T-helper 2 cell treated with Interferon-gamma antibody and Interleukin-4, amounts not matched to agents 5 μg/mL and 100 μg/mL, for 36 hours (primary cell): ENCODE data around the gene DDX46.
A peak's percentile ranks its signal among the peaks of the same experiment; 100 is the strongest.
"Not testable (repeated sequence)": the region's sequence is repeated elsewhere in the genome, so short reads cannot be mapped to it uniquely, and the experiment has no call there.

Experiments used
- DNase-seq: peaks from one replicate; pipeline ENCODE4 v3.0.0; 2021; ENCODE audit warnings: low spot score
- H3K27ac Mint-ChIP-seq: one replicate; pipeline ENCODE4 v1.8.0; 2021; ENCODE audit warnings: mild to moderate bottlenecking, mixed read lengths
- H3K27me3 Mint-ChIP-seq: one replicate; pipeline ENCODE4 v1.8.0; 2021; ENCODE audit warnings: low read depth, mixed read lengths
- H3K36me3 Mint-ChIP-seq: one replicate; pipeline ENCODE4 v1.8.0; 2021; ENCODE audit warnings: low read depth, mixed read lengths
- H3K4me1 Mint-ChIP-seq: one replicate; pipeline ENCODE4 v1.8.0; 2021; ENCODE audit warnings: low read depth, mixed read lengths
- H3K4me3 Mint-ChIP-seq: one replicate; pipeline ENCODE4 v1.8.0; 2022; ENCODE audit warnings: mild to moderate bottlenecking, moderate library complexity, mixed read lengths
- H3K9me3 Mint-ChIP-seq: one replicate; pipeline ENCODE4 v1.8.0; 2021; ENCODE audit warnings: mixed read lengths

The DDX46 gene, protein sequence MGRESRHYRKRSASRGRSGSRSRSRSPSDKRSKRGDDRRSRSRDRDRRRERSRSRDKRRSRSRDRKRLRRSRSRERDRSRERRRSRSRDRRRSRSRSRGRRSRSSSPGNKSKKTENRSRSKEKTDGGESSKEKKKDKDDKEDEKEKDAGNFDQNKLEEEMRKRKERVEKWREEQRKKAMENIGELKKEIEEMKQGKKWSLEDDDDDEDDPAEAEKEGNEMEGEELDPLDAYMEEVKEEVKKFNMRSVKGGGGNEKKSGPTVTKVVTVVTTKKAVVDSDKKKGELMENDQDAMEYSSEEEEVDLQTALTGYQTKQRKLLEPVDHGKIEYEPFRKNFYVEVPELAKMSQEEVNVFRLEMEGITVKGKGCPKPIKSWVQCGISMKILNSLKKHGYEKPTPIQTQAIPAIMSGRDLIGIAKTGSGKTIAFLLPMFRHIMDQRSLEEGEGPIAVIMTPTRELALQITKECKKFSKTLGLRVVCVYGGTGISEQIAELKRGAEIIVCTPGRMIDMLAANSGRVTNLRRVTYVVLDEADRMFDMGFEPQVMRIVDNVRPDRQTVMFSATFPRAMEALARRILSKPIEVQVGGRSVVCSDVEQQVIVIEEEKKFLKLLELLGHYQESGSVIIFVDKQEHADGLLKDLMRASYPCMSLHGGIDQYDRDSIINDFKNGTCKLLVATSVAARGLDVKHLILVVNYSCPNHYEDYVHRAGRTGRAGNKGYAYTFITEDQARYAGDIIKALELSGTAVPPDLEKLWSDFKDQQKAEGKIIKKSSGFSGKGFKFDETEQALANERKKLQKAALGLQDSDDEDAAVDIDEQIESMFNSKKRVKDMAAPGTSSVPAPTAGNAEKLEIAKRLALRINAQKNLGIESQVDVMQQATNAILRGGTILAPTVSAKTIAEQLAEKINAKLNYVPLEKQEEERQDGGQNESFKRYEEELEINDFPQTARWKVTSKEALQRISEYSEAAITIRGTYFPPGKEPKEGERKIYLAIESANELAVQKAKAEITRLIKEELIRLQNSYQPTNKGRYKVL

GRCh38 chr5:134758504-134759341, at the start of gene DDX46:
Gene DDX46 (plus strand): TSS chr5:134758779. CDS start chr5:134758939, 160 bp downstream.
- Mint-ChIP-seq H3K27ac (peak within 1 kb of the TSS; percentile 94), H3K27me3 (no peaks in the 10 kb centered on the region), H3K9me3 (no peaks in the 10 kb centered on the region), H3K4me3 (peak within 1 kb of the TSS; percentile 98), H3K4me1 (peaks cover 28% of the 10 kb centered on the region), H3K36me3 (peaks cover 15% of the 10 kb centered on the region)
- peak; percentile 95 for DNase-seq

DNA sequence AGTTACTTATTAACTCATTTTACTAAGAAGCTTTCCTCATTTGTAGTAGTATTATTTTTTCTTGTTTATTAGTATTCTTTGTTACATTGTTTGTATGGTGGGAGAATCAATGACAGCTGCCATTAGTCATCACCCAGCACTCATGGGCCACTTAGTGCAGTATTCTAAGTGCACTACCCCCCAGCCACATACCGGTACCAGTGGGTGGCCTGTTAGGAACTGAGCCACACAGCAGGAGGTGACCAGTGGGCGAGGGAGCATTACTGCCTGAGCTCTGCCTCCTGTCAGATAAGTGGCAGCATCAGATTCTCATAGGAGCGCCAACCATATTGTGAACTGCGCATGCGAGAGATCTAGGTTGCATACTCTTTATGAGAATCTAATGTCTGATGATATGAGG, 44.5 kb upstream of the DDX46 start:
- no peak overlapping the region for H3K4me3 Mint-ChIP-seq
- no peaks in the 10 kb centered on the region for H3K27me3 Mint-ChIP-seq
- no peaks in the 10 kb centered on the region for H3K4me1 Mint-ChIP-seq
- no peak for DNase-seq
- H3K27ac Mint-ChIP-seq, result no peak overlapping the region
- H3K36me3 Mint-ChIP-seq, result peaks cover 35% of the 10 kb centered on the region
- no peaks in the 10 kb centered on the region for H3K9me3 Mint-ChIP-seq

DNA sequence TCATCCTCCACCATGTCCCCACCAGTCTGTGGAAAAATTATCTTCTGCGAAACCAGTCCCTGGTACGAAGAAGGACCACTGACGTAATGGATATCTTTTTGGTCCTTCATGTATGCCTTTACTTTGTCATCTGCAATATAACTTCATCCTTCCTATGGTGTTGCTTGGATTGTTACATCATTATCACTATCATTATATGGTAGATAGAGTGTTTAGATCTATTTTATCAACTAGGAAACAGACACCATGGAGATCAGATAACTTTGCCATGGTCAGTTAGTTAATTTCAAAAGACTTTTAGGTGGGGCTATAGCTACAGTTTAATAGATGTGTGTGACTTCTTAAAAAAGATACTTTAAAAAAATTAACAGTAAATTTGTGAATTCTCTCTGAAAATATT, 44.0 kb upstream of the DDX46 start:
- Mint-ChIP-seq H3K27me3 (no peaks in the 10 kb centered on the region), H3K36me3 (peaks cover 35% of the 10 kb centered on the region), H3K4me1 (no peaks in the 10 kb centered on the region), H3K27ac (no peak overlapping the region), H3K9me3 (no peaks in the 10 kb centered on the region), H3K4me3 (no peak overlapping the region)
- DNase-seq, result no peak

GRCh38 chr5:134715466-134715865, 43.1 kb upstream of the DDX46 start:
- peaks cover 34% of the 10 kb centered on the region for H3K36me3 Mint-ChIP-seq
- H3K4me1 Mint-ChIP-seq, H3K4me3 Mint-ChIP-seq, H3K27ac Mint-ChIP-seq, H3K9me3 Mint-ChIP-seq, DNase-seq, H3K27me3 Mint-ChIP-seq: not testable (repeated sequence)

DNA sequence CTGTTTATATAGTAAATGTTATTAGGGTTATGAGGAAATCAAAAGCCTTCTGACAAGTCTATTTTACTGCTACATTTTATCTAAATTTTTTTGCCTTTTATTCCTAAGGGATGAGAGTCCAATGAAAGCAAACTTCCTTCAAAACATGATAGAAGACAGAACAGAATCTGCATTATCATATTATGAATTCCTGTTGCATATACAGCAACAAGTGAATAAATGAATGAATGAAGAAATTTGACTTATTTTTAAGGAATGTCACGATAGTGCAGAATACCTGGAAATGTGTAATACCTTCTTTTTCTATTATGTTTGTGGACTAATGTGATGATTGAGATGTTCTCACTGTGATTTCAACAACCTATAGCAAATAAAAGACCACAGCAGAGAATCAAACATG, 33.7 kb upstream of the DDX46 start:
- Mint-ChIP-seq H3K9me3 (no peaks in the 10 kb centered on the region), H3K4me3 (no peak overlapping the region), H3K36me3 (peaks cover 18% of the 10 kb centered on the region), H3K27ac (no peak overlapping the region), H3K27me3 (no peaks in the 10 kb centered on the region), H3K4me1 (no peaks in the 10 kb centered on the region)
- no peak for DNase-seq

- no peak overlapping the region for H3K4me3 Mint-ChIP-seq
- no peak overlapping the region for H3K27ac Mint-ChIP-seq
- no peaks in the 10 kb centered on the region for H3K36me3 Mint-ChIP-seq
- no peaks in the 10 kb centered on the region for H3K27me3 Mint-ChIP-seq
- peaks cover 1% of the 10 kb centered on the region for H3K4me1 Mint-ChIP-seq
- no peaks in the 10 kb centered on the region for H3K9me3 Mint-ChIP-seq
- DNase-seq, result no peak
Measured at GRCh38 chr5:134732819-134733218, 25.8 kb upstream of the DDX46 start.

- Mint-ChIP-seq H3K27me3 (no peaks in the 10 kb centered on the region), H3K36me3 (no peaks in the 10 kb centered on the region)
- no peak for DNase-seq
Measured at GRCh38 chr5:134735243-134735642, 23.3 kb upstream of the DDX46 start.

GRCh38 chr5:134736173-134736812, 22.3 kb upstream of the DDX46 start:
- no peak overlapping the region for H3K4me3 Mint-ChIP-seq
- H3K27ac Mint-ChIP-seq, result no peak overlapping the region
- H3K4me1 Mint-ChIP-seq, result peaks cover 9% of the 10 kb centered on the region
- peaks cover 2% of the 10 kb centered on the region for H3K36me3 Mint-ChIP-seq
- DNase-seq, result no peak
- no peaks in the 10 kb centered on the region for H3K9me3 Mint-ChIP-seq
- H3K27me3 Mint-ChIP-seq, result no peaks in the 10 kb centered on the region

More at GRCh38 chr5:134735243-134735642, 23.3 kb upstream of the DDX46 start:
- Mint-ChIP-seq H3K4me3 (no peak overlapping the region), H3K27ac (no peak overlapping the region), H3K9me3 (no peaks in the 10 kb centered on the region), H3K4me1 (peaks cover 10% of the 10 kb centered on the region)

DNA sequence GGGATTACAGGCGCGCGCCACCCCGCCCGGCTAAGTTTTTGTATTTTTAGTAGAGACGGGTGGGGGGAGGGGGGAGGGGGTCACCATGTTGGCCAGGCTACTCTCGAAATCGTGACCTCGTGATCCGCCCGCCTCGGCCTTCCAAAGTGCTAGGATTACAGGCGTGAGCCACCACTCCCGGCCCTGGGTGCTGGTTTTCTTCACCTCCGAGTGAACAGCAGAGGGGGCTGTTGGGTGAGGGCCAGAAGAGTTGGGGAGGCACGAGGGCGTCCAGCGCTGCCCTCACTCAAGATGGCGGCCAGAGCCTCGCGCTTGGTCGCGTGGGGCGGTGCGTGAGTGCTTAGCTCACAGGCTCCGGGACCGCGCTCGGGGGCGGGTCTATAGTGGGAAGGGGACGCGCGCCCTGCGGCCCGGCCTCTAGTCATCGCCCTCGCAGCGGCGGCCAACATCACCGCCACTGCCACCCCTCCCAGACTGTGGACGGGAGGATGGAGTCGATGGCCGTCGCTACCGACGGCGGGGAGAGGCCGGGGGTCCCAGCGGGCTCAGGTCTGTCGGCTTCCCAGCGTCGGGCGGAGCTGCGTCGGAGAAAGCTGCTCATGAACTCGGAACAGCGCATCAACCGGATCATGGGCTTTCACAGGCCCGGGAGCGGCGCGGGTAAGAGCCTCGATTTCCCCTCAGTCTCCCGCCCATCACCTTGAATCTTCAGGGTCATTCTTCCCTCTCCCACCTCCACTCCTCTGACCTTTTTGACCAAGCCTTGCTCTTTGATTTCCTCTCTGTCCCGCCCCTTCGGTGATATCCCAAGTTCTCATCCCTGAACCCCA, 20.2 kb upstream of the DDX46 start, which contains the start of gene CAMLG:
Gene CAMLG, plus strand, starts transcription at position 416 of the 830 bp plus-strand sequence. Its CDS starts 73 bp downstream, at position 489.
- H3K4me1 Mint-ChIP-seq, result peaks cover 12% of the 10 kb centered on the region
- DNase-seq, result peak; percentile 98
- H3K4me3 Mint-ChIP-seq, result peak within 1 kb of the TSS; percentile 91
- peaks cover 3% of the 10 kb centered on the region for H3K36me3 Mint-ChIP-seq
- H3K9me3 Mint-ChIP-seq, result no peaks in the 10 kb centered on the region
- H3K27ac Mint-ChIP-seq, result peak within 1 kb of the TSS; percentile 95
- no peaks in the 10 kb centered on the region for H3K27me3 Mint-ChIP-seq

DNA sequence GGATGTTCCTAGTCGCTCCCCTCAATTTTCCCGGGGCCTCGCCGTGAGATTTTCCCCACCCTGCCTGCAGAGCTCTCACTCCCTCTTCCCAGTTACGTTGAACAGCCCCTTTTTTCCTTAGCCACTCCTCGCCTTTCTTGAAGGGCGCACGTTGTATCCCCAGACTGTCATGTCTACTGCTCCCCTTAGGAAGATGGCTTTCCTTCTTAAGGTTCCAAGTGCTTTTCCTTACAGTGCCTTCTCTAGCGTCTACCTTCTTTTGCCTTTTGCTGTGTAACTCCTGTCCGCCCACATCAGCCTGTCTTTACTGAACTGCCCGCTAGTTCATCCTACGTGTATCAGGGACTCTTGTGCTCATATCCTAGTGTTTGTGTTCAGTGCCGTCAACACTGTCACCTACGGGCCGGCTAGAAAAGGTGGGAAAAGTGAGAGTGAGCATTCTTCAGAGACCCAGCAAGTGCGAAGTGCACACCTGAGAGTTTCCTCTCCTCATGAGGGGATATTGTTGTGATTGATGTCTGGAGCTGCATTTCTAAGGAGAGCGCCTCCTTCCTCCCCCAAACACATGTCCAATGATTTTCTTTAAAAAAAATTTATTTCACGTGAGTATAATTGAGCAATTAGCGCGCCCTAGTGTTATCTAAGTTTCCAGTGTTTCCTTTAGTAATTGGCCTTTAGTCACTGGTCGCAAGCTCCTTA, 19.5 kb upstream of the DDX46 start:
- no peaks in the 10 kb centered on the region for H3K27me3 Mint-ChIP-seq
- DNase-seq, result peak; percentile 39
- H3K9me3 Mint-ChIP-seq, result no peaks in the 10 kb centered on the region
- peaks cover 3% of the 10 kb centered on the region for H3K36me3 Mint-ChIP-seq
- peaks cover 12% of the 10 kb centered on the region for H3K4me1 Mint-ChIP-seq
- H3K27ac Mint-ChIP-seq, result peak overlapping the region; percentile 95
- peak overlapping the region; percentile 91 for H3K4me3 Mint-ChIP-seq

- peaks cover 3% of the 10 kb centered on the region for H3K36me3 Mint-ChIP-seq
- no peaks in the 10 kb centered on the region for H3K27me3 Mint-ChIP-seq
- no peaks in the 10 kb centered on the region for H3K9me3 Mint-ChIP-seq
- peaks cover 12% of the 10 kb centered on the region for H3K4me1 Mint-ChIP-seq
- H3K27ac Mint-ChIP-seq, result no peak overlapping the region
- no peak for DNase-seq
- H3K4me3 Mint-ChIP-seq, result no peak overlapping the region
Measured at GRCh38 chr5:134741052-134741451, 17.5 kb upstream of the DDX46 start.

GRCh38 chr5:134742134-134742533, 16.4 kb upstream of the DDX46 start:
- H3K27ac Mint-ChIP-seq, result no peak overlapping the region
- H3K4me3 Mint-ChIP-seq, result no peak overlapping the region
- no peak for DNase-seq
- peaks cover 12% of the 10 kb centered on the region for H3K4me1 Mint-ChIP-seq
- no peaks in the 10 kb centered on the region for H3K9me3 Mint-ChIP-seq
- peaks cover 3% of the 10 kb centered on the region for H3K36me3 Mint-ChIP-seq
- no peaks in the 10 kb centered on the region for H3K27me3 Mint-ChIP-seq
